Measurements from ENCODE around the gene MEGF11. TPM values are rescaled to one million over a fixed set of nuclear protein-coding genes. Genes with fewer than 3 reads are reported as not detected.

The MEGF11 gene
- total RNA-seq, 4 donors from 2014 or later, result not detected

- no peaks in the 10 kb centered on the region for H3K9me3 ChIP-seq
- intact Hi-C loops (cut with DNase I), result no loop called here
- DNase-seq, result no peak
- H3K4me3 ChIP-seq, result no peak overlapping the region
- H3K36me3 ChIP-seq, result no peaks in the 10 kb centered on the region
- no peak overlapping the region for H3K27ac ChIP-seq
- no peak for TF ChIP-seq POLR2A (IDR thresholded peaks at IDR 0.05)
- TF ChIP-seq CTCF (IDR thresholded peaks at IDR 0.05), result no peak
- no peaks in the 10 kb centered on the region for H3K4me1 ChIP-seq
- WGBS, 2 donors, result 71 to 75% methylated on average over 3 of the region's 3 CpGs
- H3K27me3 ChIP-seq, result peaks cover 0 to 10% (median 0%) of the 10 kb centered on the region in 4 donors
Measured at GRCh38 chr15:66134284-66134683, 119.3 kb downstream of the MEGF11 start.

- DNase-seq, result no peak
- Histone ChIP-seq H3K4me3 (no peak overlapping the region), H3K9me3 (no peaks in the 10 kb centered on the region), H3K4me1 (no peaks in the 10 kb centered on the region), H3K27me3 (peaks cover 0 to 19% (median 0%) of the 10 kb centered on the region in 4 donors), H3K27ac (no peak overlapping the region), H3K36me3 (no peaks in the 10 kb centered on the region)
- no peak for TF ChIP-seq POLR2A (IDR thresholded peaks at IDR 0.05)
- intact Hi-C loops (cut with DNase I), result no loop called here
- WGBS, 2 donors, result 61 to 70% methylated on average over 10 of the region's 10 CpGs
Measured at GRCh38 chr15:66133247-66133885, 120.2 kb downstream of the MEGF11 start.

- no peak for DNase-seq
- no peaks in the 10 kb centered on the region for H3K4me1 ChIP-seq
- TF ChIP-seq CTCF (IDR thresholded peaks at IDR 0.05) (no peak), POLR2A (IDR thresholded peaks at IDR 0.05) (no peak)
- H3K4me3 ChIP-seq, result no peak overlapping the region
- intact Hi-C loops (cut with DNase I), result no loop called here
- WGBS, 2 donors, result 35 to 65% methylated on average over 2 to 4 of the region's 5 CpGs
- no peaks in the 10 kb centered on the region for H3K36me3 ChIP-seq
- no peaks in the 10 kb centered on the region for H3K9me3 ChIP-seq
- H3K27me3 ChIP-seq, result peaks cover 0 to 28% (median 0%) of the 10 kb centered on the region in 4 donors
- H3K27ac ChIP-seq, result no peak overlapping the region
Measured at GRCh38 chr15:66132251-66132816, 121.2 kb downstream of the MEGF11 start.

- TF ChIP-seq CTCF (IDR thresholded peaks at IDR 0.05), result no peak
- TF ChIP-seq POLR2A (IDR thresholded peaks at IDR 0.05), result no peak
- Histone ChIP-seq H3K4me1 (no peaks in the 10 kb centered on the region), H3K27ac (no peak overlapping the region), H3K4me3 (no peak overlapping the region), H3K36me3 (no peaks in the 10 kb centered on the region), H3K27me3 (peaks cover 0 to 33% (median 0%) of the 10 kb centered on the region in 4 donors), H3K9me3 (no peaks in the 10 kb centered on the region)
- WGBS, 2 donors, result 65 to 87% methylated on average over 4 to 5 of the region's 6 CpGs
- no peak for DNase-seq
- intact Hi-C loops (cut with DNase I), result no loop called here
Measured at GRCh38 chr15:66131831-66132230, 121.7 kb downstream of the MEGF11 start.

GRCh38 chr15:66131200-66131599 is 122.3 kb downstream of the MEGF11 start:
- no peaks in the 10 kb centered on the region for H3K36me3 ChIP-seq
- TF ChIP-seq CTCF (IDR thresholded peaks at IDR 0.05) (no peak), POLR2A (IDR thresholded peaks at IDR 0.05) (no peak)
- DNase-seq, result no peak
- peaks cover 0 to 39% (median 0%) of the 10 kb centered on the region in 4 donors for H3K27me3 ChIP-seq
- no peaks in the 10 kb centered on the region for H3K4me1 ChIP-seq
- no peak overlapping the region for H3K4me3 ChIP-seq
- H3K9me3 ChIP-seq, result no peaks in the 10 kb centered on the region
- 75 to 78% methylated on average over 1 to 2 of the region's 4 CpGs for WGBS, 2 donors
- intact Hi-C loops (cut with DNase I), result no loop called here
- no peak overlapping the region for H3K27ac ChIP-seq
